Measurements from ENCODE around the gene UTP4.

- TF ChIP-seq CTCF (conservative IDR thresholded peaks at IDR 0.05; ENCODE audit: low read depth, low read length) (no peak), EZH2phosphoT487 (IDR thresholded peaks at IDR 0.05; ENCODE audit: borderline replicate concordance, low read length) (no peak), EZH2 (IDR thresholded peaks at IDR 0.05; ENCODE audit: low read length, unreplicated experiment) (no peak)
Observed at GRCh38 chr16:69089091-69089910, 43.1 kb upstream of the UTP4 start.

Data from PC-3 (cell line).